BJ (cell line): Measurements from ENCODE around the gene NT5DC1. TPM values are rescaled to one million over a fixed set of nuclear protein-coding genes. Genes with fewer than 3 reads are reported as not detected.

ENCODE experiments used
- CTCF ChIA-PET: fragments of 350-600 bp; formaldehyde crosslinking; extraction: SDS; loops from one replicate; lab custom pipeline; 2021; ENCODE audit warnings: antibody characterized with exemption, inconsistent platforms; lab: Yijun Ruan, JAX
- POLR2A ChIA-PET: fragments of 300-600 bp; sonication (Branson Sonifier 250); formaldehyde crosslinking; extraction: SDS; loops from one replicate; lab custom pipeline; 2021; ENCODE audit warnings: antibody characterized with exemption; lab: Charles Lee
- DNase-seq: peaks from one replicate; pipeline ENCODE4 v3.0.0-alpha.2; 2011; ENCODE audit warnings: low read depth
- H3K27me3 ChIP-seq: 2 replicates; pipeline ENCODE4 v1.6.0; 2011; ENCODE audit warnings: low read length; ENCODE audit not compliant: control insufficient read depth, insufficient read depth
- H3K36me3 ChIP-seq: 2 replicates; pipeline ENCODE4 v1.5.1; 2011; ENCODE audit warnings: low read length; ENCODE audit not compliant: control insufficient read depth, insufficient read depth
- H3K4me3 ChIP-seq: 2 replicates; pipeline ENCODE4 v1.5.1; 2011; ENCODE audit warnings: low read depth, mild to moderate bottlenecking, control low read depth, low read length
- CTCF ChIP-seq: IDR thresholded peaks from 2 replicates; pipeline ENCODE4 v1.5.1; 2011; ENCODE audit warnings: low read depth, mild to moderate bottlenecking, control low read depth, inconsistent platforms, low read length, moderate library complexity; ENCODE audit not compliant: insufficient read depth
- polyA plus RNA-seq: library from polyadenylated mRNA; depleted of rRNA; stranded (reverse); fragments of >200 nt; gene quantifications from 2 replicates; pipeline ENCODE4 v1.2.3, GENCODE V29; 2011

NT5DC1 gene
- polyA plus RNA-seq, 1 experiment: 12.3 TPM

- CTCF ChIA-PET: no interaction called here
- no peak for DNase-seq
- POLR2A ChIA-PET: no interaction called here
- no peaks in the 10 kb centered on the region for H3K27me3 ChIP-seq
- H3K4me3 ChIP-seq: no peak overlapping the region
- no peak for TF ChIP-seq CTCF
- no peaks in the 10 kb centered on the region for H3K36me3 ChIP-seq
These were observed 30.6 kb upstream of the NT5DC1 start for GRCh38 chr6:116070101-116070500.

GRCh38 chr6:116070616-116071389 is 29.9 kb upstream of the NT5DC1 start:
- no peak for TF ChIP-seq CTCF
- ChIA-PET CTCF (interaction anchor here (0.8 kb wide), 1 partner anchor 30 kb away, joined by 4 read pairs; the partner anchor contains the start of gene NT5DC1), POLR2A (no interaction called here)
- DNase-seq: no peak
- Histone ChIP-seq H3K27me3 (no peaks in the 10 kb centered on the region), H3K36me3 (no peaks in the 10 kb centered on the region), H3K4me3 (no peak overlapping the region)

- ChIA-PET CTCF (no interaction called here), POLR2A (no interaction called here)
- Histone ChIP-seq H3K36me3 (no peaks in the 10 kb centered on the region), H3K27me3 (no peaks in the 10 kb centered on the region), H3K4me3 (no peak overlapping the region)
- no peak for DNase-seq
- TF ChIP-seq CTCF: no peak
These were observed 28.3 kb upstream of the NT5DC1 start for GRCh38 chr6:116072368-116072767.

GRCh38 chr6:116073765-116074440 is 26.8 kb upstream of the NT5DC1 start:
- no peaks in the 10 kb centered on the region for H3K27me3 ChIP-seq
- TF ChIP-seq CTCF: no peak
- no peak overlapping the region for H3K4me3 ChIP-seq
- H3K36me3 ChIP-seq: no peaks in the 10 kb centered on the region
- POLR2A ChIA-PET: no interaction called here
- DNase-seq: peak; percentile 40
- CTCF ChIA-PET: interaction anchor here (1.2 kb wide), 1 partner anchor 10 kb away, joined by 3 read pairs; no protein-coding TSS in a partner anchor

GRCh38 chr6:116074732-116075390 is 25.8 kb upstream of the NT5DC1 start:
- Histone ChIP-seq H3K36me3 (no peaks in the 10 kb centered on the region), H3K27me3 (no peaks in the 10 kb centered on the region), H3K4me3 (no peak overlapping the region)
- ChIA-PET POLR2A (no interaction called here), CTCF (interaction anchor here (1.2 kb wide), 1 partner anchor 9 kb away, joined by 3 read pairs; no protein-coding TSS in a partner anchor)
- no peak for TF ChIP-seq CTCF
- no peak for DNase-seq
